ENCODE results near the gene C5orf24.

GRCh38 chr5:134879456-134879855 lies 33.7 kb downstream of the C5orf24 start:
- TF ChIP-seq CTCF (IDR thresholded peaks at IDR 0.05; ENCODE audit: borderline replicate concordance, extremely low read depth, low read length, poor library complexity, severe bottlenecking) (no peak), EZH2 (IDR thresholded peaks at IDR 0.05; ENCODE audit: borderline replicate concordance, low read depth, low read length, severe bottlenecking) (no peak)
